Astrocyte of the spinal cord (primary cell): Measurements from ENCODE around the gene RPS8.

Experiments used
- DNase-seq: peaks from one replicate; pipeline ENCODE4 v3.0.0; 2011; ENCODE audit warnings: low read depth, low spot score
- H3K4me3 ChIP-seq: 2 replicates; pipeline ENCODE4 v1.5.1; 2011; ENCODE audit warnings: low read depth, mild to moderate bottlenecking, low read length, moderate library complexity
- in situ Hi-C: cut with HindIII; loops from 2 replicates; pipeline ENCODE4 v1.10.0; 2017; ENCODE audit warnings: low sequenced_read_pairs
- TF ChIP-seq, protein P1 (sequence below): IDR thresholded peaks from 2 replicates; pipeline ENCODE4 v1.5.1; 2012; ENCODE audit warnings: low read depth, mild to moderate bottlenecking, low read length, inconsistent platforms

Gene RPS8

DNA sequence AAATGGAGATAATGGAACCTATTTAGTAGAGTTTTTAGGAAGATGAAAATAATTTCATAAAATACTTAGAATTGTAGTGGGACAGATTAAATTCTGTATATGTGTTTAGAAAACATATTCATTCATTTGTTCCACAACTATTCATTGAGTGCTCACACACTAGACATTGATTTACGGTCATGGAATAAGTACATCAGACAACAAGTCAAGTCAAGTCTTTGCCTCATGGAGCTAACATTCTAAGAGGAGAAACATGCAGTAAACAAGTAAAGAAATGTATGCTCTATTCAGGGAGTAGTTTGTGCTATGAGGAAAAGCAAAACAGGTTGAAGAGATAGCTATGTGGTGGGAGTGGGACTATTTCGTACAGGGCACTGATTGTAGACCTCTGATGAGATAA lies 42.0 kb downstream of the RPS8 start:
- in situ Hi-C loops = no loop called here
- no peak overlapping the region for H3K4me3 ChIP-seq
- DNase-seq = no peak
- TF ChIP-seq, protein P1, sequence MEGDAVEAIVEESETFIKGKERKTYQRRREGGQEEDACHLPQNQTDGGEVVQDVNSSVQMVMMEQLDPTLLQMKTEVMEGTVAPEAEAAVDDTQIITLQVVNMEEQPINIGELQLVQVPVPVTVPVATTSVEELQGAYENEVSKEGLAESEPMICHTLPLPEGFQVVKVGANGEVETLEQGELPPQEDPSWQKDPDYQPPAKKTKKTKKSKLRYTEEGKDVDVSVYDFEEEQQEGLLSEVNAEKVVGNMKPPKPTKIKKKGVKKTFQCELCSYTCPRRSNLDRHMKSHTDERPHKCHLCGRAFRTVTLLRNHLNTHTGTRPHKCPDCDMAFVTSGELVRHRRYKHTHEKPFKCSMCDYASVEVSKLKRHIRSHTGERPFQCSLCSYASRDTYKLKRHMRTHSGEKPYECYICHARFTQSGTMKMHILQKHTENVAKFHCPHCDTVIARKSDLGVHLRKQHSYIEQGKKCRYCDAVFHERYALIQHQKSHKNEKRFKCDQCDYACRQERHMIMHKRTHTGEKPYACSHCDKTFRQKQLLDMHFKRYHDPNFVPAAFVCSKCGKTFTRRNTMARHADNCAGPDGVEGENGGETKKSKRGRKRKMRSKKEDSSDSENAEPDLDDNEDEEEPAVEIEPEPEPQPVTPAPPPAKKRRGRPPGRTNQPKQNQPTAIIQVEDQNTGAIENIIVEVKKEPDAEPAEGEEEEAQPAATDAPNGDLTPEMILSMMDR = no peak

DNA sequence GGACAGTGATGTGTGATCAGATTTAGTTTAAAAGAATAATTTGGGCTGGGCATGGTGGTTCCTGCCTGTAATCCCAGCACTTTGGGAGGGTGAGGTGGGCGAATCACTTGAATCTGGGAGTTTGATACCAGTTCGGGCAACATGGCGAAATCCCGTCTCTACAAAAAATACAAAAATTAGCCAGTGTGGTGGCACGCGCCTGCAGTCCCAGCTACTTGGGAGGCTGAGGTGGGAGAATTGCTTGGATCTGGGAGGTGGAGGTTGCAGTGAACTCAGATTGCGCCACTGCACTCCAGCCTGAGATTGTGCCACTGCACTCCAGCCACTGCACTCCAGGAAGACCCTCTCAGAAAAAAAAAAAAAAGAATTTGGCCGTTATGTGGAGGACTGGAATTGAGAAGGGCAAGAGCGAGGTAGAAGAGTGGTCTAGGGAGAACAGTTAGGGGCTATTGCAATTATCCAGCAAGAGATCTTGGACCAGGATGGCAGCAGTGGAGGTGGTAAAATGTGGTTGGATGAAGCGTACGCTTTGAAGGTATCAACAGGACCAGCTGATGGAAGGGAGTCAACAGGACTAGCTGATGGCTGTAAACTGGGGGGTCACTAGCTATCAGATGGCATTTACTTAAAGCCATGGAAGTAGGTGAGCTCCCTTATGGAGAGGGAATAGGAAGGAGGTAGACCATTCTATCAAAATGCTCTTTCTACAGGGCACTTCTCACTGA lies 42.6 kb downstream of the RPS8 start:
- in situ Hi-C loops = no loop called here

DNA sequence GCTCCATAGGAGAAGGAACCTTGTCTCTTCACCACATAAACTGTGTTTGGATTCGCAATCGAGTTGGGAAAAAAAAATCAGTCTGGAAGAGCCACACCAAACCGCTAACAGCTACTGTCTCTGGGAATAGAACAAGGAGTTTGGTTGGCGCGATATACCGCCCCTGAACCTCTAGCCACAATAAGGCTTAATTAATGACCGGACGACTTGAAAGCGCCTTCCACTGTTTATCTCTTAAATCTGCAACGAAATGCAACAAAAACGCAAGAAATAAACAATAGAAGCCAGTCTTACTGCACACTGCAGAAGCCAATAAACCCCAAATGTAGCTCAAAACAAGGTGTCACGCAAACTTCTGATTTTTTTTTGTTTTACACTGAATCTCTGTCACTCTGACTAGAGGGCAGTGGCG lies 43.9 kb downstream of the RPS8 start:
- in situ Hi-C loops = no loop called here
- DNase-seq = no peak
- TF ChIP-seq, protein P1 = no peak
- peak overlapping the region; percentile 27 for H3K4me3 ChIP-seq

More for the DNA sequence above, 42.6 kb downstream of the RPS8 start:
- no peak overlapping the region for H3K4me3 ChIP-seq
- TF ChIP-seq, protein P1 = no peak
- DNase-seq = no peak

DNA sequence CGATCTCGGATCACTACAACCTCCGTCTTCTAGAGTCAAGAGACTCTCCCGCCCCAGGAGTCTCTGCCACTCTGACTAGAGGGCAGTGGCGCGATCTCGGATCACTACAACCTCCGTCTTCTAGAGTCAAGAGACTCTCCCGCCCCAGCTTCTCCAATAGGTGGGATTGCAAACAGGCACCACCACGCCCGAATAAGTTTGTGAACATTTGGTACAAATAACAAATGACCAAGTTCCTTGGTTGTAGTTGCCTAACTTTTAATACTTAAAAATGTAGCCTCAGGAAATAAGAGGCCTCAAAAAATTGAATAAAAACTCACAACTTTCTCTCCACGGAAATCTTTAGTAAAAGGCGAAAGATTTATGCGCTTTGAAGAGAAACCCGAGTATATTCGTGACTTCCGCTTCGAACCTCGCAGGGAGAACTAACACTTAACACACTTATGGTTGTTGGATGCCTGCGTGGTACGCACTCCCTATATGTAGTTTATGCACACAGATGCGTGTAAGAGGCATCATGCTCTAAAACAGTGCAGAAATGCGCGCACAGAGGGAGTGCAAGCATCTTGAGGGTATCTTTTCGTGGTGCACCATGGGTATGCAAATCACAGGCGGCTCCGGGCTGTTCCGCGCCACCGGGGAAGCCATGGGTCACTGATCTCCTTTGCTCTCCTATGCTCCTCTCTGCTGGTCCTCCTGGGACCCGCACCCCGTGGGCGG lies 44.4 kb downstream of the RPS8 start:
- H3K4me3 ChIP-seq = peak overlapping the region; percentile 36
- in situ Hi-C loops = no loop called here
- peak; percentile 97 for DNase-seq
- TF ChIP-seq, protein P1 = no peak

DNA sequence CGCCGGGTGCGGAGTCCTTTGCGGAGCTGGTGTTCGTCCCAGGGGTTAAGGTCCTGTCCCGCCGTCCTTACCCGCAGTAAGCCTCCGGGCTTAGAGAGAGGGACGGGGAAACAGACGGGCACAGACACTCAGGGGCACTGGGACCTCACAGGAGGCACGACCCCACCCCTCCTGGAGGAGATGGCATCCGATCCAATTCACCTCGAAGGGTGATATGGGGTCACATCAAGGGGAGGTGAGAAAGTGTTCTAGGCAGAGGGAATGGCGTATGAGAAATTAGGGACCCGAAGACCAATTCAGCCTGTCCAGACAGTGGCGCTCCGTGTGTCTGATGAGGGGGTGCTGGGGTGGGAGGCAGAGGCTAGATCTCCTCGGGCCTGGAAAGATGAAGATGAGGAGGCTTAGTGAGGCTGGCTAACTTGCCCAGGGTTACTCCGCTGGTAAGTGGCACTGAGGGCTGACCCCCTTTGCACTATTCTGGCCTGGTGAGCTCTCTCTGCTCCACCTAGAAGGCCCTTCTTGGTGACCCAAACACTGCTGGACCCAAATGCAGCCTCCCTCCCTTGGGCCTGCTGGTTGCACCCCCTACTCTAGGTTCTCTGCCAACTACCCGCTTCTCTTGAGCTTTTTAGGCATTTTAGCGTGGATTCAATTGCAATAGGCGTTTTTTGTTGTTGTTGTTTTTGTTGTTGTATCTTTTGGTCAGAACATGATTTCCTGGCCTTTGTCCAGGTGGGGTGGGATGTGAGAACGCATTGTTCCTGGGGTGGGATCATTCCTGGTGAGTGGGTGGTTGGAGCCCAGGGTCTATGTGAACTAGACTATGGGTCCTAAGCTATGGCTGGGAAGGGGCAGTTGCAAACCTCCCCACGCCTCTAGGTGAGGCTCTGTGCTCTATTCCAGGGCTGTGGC lies 45.2 kb downstream of the RPS8 start:
- H3K4me3 ChIP-seq = peak overlapping the region; percentile 36
- TF ChIP-seq, protein P1 = no peak
- DNase-seq = no peak
- in situ Hi-C loops = no loop called here

DNA sequence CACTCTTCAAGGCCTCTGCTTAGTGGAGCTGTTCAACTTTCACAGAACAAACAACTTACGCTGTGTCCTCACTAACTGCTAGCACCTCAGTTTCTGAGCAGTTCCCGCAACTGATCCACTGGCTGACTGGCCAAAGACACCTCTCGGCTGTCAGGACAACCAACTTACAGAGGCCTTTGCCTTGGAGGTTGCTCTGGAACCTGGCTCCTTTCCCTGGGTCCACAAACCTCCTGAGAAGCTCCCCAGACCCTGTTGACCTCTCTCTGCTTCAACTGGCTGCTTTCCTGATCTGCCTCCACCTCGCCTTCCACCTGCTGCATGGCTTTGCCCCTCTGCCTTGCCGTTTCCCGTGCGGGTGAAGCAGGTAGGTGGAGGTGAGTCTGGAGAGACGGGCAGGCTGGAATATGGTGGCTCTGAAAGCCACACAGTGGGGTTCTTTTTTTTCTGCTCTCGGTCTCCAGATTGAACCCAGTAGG lies 45.9 kb downstream of the RPS8 start:
- H3K4me3 ChIP-seq = no peak overlapping the region
- in situ Hi-C loops = no loop called here
- no peak for DNase-seq
- TF ChIP-seq, protein P1 = no peak
